Stimulated activated CD8-positive, alpha-beta memory T cell treated with anti-CD3 and anti-CD28 coated beads, Interleukin-7, amount 100 ng/mL, for 24 hours (primary cell): ENCODE results near the gene ANKRD39.
"Not testable (repeated sequence)": the region's sequence is repeated elsewhere in the genome, so short reads cannot be mapped to it uniquely, and the experiment has no call there.

Source experiments
- DNase-seq: peaks from one replicate; pipeline ENCODE4 v3.0.0-alpha.2; 2020; ENCODE audit warnings: low read depth

ANKRD39 gene, protein sequence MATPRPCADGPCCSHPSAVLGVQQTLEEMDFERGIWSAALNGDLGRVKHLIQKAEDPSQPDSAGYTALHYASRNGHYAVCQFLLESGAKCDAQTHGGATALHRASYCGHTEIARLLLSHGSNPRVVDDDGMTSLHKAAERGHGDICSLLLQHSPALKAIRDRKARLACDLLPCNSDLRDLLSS

DNA sequence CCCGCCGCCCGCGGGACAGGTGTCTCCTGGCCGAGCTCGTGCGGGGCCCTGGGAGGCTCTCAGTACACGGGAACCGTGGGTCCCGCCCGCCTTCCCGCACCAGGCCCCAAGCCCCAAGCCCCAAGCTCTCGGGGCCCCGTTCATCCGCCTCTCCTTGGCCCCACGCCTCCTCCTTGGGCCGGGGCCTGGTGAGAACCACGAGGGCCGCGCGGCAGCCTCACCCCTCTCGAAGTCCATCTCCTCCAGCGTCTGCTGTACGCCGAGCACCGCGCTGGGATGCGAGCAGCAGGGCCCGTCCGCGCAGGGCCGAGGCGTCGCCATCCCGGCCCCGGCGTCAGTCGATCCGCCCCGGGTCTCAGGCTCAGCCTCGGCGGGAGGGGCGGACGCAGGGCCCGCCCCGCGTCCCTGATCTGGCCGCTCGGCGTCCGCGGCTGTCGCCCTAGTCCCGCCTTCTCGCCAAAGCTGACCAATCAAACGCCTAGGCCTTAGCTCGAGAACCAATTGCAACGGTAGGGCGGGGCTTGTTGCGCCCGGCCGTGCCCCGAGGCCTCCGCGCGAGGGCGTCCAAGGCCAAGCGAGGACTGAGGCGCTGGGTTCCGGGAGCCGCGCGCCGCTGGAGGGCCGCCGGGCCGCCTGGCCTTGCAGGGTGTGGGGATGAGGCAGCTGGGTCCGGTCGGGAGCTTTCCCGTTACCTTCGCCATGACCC lies at the start of gene ANKRD39:
ANKRD39 (minus strand) TSS at position 350 of the 706 bp plus-strand sequence; CDS start at position 321, 29 bp downstream.
- peak; percentile 94 for DNase-seq

DNA sequence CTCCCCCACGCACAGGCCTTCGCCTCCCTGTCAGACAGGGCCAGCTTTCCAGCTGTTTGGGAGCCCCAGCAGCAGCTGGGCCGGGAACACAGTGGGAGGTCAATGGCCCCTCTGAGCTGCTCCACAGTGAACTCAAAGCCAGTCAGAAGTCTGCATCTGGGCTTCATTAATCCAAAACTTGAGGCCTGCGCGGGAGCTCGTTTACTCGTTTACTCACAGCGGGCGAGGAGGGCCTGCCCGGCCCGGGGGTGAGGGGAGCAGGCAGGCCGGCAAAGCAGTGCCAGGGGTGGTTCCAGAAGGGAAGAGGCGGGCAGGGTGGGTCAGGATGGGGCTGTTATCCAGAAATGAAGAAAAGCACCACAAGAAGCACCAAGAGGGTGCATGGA lies 48.9 kb upstream of the ANKRD39 start:
- DNase-seq = no peak

DNA sequence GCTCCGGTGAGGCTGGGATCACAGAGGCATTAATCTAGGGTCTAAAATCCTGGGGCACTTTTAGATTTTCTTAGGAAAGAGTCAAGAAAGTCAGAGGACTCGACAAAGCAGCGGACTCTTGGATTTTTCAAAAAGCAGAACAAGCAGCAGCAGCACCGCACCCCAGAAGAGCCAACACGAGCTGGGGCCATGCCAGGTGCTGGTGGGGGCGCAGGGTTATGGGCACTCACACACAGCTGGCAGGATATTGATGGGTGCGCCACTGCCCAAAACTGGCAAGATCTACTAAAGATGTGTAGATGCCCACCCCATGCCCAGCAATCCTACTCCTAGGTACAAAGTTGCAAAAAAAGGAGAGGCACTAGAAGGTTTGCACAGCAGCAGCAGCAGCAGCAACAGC lies 46.0 kb upstream of the ANKRD39 start:
- no peak for DNase-seq

DNA sequence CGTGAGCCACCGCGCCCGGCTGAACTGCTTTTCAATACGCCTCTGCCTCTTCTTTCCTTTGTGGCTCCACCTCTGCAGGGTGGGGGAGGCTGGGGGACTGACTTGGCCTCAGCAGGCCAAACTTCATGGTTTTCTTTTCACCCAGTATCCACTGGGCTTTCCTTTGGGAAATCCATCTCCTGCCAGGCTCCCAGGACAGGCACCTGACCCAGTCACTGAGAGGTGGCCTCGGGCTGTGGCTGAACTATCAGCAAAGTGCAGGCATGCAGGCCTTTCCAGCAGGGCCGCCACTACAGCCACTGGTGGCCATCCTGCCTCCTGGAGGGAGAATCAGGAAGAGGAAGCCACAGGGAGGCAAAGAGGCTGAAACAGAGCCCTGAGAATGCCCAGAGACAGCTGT lies 45.5 kb upstream of the ANKRD39 start:
- DNase-seq = no peak

GRCh38 chr2:96900237-96900636 lies 42.4 kb upstream of the ANKRD39 start:
- no peak for DNase-seq

DNA sequence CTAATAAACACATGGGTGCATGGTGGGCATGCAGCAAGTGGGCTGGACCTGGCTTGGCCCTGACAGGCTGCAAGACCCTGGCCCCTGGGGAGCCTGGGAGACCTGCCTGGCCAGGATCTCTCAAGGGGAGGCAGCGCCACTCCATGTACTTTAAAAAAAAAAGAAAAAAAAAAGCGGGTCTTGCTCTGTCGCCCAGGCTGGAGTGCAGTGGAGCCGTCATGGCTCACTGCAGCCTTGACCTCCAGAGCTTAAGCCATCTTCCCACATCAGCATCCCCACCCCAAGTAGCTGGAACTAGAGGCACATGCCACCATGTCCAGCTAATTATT lies 41.6 kb upstream of the ANKRD39 start:
- DNase-seq = no peak

DNA sequence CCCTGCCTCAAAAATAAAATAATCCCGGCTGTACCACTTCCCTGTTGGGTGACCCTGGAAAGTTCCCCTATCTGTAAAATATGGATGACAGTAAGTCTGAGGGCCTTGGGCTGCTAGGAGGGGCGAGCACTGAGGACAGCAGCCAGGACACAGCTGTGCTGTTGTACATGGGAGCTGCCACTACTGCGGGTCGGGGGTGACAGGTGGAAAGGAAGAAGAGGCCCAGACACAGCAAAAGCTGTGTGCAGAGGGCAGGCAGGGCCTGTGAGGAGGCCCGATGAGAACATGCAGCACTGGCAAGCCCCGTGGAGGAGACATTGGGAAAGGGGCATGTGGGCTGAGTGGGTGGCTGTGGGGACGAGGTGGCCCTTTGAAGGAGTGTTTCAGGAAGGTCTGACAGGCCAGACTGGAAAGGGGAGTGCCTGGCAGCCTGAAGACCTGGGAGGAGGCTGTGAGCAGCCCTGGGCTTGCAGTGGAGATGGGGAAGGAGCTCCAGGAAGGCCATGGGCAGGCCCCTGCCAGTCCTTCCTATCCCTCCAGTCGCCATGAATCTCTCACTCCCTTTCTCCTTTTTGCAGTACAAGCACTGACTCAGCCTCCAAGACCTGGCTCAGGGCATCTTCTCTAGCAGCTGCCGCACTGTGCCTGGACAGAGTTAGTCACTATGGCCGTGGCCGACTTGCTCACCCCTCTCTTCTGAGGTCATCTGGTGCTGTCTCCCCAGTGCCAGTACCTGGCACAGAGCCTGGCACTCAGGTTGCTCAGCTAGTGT lies 41.0 kb upstream of the ANKRD39 start:
- DNase-seq = no peak

GRCh38 chr2:96898135-96898505 lies 40.3 kb upstream of the ANKRD39 start:
- DNase-seq = no peak

DNA sequence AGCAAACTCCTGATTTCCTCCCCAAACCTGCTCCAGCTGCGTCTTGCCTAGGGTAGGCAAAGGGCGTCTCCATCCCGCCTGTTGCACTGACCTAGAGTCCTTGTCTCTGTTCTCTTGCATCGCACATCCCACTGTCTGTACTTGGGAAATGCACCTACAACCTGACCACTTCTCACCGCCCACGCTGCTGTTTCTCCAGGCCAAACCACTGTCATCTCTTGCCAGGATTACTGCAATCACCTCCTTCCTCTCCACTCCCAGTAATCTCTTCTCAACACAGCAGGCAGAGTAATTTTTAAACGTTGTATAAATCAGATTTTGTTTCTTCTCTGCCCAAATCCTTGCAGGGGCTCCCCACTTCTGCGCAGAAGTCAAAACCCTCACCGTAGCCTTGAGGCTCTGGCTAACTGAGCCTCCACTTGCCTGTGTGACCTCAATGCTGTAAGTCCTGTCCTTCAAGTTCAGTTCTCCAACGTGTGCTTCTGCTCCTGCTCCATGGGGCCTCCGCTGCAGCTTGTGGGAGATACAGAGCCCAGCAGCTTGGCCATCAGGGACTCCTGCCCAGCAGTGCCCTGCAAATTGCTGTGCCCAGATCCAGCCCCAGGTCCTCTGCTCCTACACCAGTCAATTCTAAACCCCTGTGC lies 39.8 kb upstream of the ANKRD39 start:
- DNase-seq = no peak

DNA sequence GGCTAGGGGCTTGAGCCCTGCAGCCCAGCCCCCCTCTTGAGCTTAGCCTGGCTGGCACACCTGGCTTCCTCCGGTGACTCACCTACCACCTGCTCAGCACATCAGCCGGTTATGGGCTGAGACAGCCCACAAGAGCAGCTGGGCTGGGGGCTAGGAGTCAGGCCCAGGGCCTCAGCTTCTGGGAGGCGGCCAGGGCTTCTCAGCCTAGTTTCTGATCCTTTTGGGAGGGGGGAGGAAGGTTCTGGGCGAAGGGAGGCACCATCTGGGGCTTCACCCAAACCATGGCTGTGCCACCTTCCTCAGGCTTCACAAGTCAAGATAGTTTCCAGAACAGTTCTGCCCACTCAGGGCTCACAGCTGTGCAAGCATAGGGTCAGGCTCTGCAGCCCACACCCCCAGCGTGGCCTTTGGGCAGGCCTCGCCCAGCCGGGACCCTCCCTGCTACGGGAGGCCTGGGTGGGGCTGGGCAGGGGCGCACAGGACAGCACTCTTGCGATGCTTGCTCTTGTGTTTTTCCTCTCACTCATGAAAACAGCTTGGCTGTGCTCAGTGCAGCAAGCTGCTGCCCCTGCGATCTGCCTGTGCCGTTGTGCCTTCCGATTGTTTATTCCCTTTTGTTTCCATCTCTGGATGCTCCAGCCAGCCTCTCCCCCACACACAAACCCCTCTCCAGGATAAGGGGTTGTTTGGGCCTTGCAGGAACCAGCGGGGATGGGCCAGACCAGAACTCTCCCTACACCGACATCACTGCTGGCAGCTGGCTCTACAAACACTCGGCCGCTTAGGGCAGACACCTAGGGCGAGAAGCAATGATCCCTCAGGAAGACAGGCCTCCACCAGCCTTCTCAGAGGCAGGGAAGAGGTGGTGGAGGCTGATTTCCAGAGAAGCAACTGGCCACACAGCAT lies 38.2 kb upstream of the ANKRD39 start:
- no peak for DNase-seq

GRCh38 chr2:96895032-96895745 lies 37.4 kb upstream of the ANKRD39 start:
- DNase-seq = no peak

DNA sequence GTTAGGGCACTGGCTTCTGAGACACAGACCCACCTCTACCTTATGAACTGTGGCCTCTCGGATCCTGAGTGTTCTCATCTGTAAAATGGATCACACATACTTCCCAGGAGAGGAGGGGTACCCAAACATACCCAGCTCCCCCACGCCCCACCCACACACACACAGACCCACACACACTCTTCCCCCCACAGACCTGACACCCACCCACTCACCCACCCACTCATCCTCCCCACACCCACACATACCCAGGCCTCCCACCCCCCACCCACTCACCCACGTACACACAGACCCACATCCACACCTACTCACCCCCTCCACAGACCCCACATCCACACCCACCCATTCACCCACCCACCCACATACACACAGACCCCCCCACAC lies 36.3 kb upstream of the ANKRD39 start:
- DNase-seq = no peak

GRCh38 chr2:96893289-96894150 lies 35.7 kb upstream of the ANKRD39 start:
- no peak for DNase-seq

GRCh38 chr2:96891591-96892333 lies 33.9 kb upstream of the ANKRD39 start:
- DNase-seq = no peak

DNA sequence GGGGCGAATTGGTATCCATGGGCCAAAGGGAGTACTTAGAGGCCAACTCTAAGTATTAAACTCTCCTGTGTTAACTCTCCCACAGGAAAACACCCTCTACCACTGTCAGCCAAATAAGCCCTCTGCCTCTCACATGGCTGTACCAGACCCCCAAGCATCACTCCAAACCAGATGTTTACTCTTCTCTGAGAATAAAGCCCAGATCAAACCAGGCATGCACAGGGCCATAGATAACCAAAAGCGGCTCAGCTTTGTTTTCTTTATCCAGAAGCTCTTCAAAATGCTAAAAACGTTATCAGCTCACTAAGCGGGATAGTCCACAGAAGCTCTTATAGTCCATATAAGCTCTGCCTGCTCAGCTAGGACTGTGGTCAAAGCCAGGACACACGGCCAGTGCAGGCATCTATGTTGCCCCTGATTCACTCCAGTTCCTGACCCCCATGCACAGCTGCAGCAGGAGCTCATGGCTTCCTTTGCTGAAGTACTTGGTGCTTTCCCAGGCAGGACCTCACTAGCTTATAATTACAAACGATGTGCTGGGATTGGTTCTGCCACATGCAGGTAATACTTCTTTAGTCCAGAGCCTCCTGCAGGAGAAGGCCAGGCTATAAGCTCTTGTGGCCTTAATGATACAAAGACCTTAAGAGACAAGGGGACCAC lies 33.0 kb upstream of the ANKRD39 start:
- no peak for DNase-seq

GRCh38 chr2:96890252-96890651 lies 32.4 kb upstream of the ANKRD39 start:
- DNase-seq = no peak

DNA sequence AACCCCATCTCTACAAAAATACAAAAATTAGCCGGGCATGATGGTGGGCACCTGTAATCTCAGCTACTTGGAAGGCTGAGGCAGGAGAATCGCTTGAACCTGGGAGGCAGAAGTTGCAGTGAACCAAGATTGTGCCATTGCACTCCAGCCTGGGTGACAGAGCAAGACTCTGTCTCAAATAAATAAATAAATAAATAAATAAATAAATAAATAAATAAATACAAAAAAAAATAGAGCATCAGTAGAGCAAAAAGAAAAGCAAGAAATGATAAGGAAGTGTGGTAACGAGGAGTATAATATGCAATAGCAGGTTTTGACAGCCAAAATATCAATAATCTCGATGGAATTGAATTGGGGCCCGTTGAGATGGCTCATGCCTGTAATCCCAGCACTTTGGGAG lies 31.7 kb upstream of the ANKRD39 start:
- DNase-seq = not testable (repeated sequence)

DNA sequence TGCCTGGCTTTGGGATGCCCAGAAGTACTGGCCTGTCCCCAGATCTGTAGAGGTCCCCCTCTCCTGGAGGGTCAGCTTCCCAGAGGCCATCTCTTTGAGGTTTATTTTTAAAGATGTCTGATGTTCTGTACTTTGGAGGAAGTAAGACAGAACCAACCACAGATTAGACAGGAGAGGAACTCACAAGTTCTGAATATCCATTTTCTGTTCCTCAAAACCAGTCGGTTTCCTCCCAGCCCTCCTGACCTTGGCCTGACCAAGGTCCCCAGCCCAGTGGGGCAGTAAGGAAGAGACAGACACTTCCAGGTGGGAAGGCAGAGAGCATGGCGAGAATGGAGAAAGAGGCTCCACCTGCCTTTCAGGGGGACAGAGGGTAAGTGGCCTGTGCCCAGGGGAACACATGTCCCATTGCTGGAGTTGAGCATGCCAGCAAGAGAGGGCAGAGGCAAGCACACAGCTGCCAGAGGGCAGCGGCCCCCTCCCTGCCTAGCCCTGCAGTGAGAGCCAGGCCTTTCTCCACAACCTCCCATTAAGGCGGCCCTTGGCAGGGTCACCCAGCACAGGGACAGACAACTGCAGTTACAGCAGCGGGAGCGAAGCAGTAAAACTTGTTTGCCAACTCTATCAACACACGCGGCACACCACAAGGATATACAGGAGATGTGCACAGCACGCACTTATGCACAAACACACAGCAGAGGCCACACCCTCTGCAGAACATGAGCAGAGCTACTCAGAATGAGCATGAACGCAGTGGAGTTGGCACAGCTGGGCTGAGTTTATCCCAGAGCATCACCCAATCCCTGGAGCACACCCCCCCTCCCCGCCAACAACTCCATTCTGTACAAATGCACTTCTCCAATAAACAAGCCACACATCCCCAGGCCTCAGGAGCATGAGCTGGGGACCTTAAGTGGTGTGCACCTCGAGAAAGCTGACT lies 30.5 kb upstream of the ANKRD39 start:
- DNase-seq = no peak
